GM19468 (cell line): ENCODE measurements around the gene GGPS1.
"Not testable (repeated sequence)": the region's sequence is repeated elsewhere in the genome, so short reads cannot be mapped to it uniquely, and the experiment has no call there.

Source experiments
- ATAC-seq: cut with Tn5 transposase; IDR thresholded peaks from one replicate; pipeline ENCODE4 v1.9.1; 2021; ENCODE audit warnings: mild to moderate bottlenecking, moderate library complexity, moderate number of reproducible peaks; ENCODE audit not compliant: unreplicated experiment; ENCODE audit errors: extremely low read depth

GGPS1 gene

GRCh38 chr1:235385633-235386032 lies 57.3 kb downstream of the GGPS1 start:
- not testable (repeated sequence) for ATAC-seq

GRCh38 chr1:235391874-235392273 lies 63.5 kb downstream of the GGPS1 start:
- ATAC-seq: no peak
